HL-60/S4 treated with retinoic acid at 250 ng/mL for 4 days and 3 days (cell line): ENCODE results near the gene DNAJC18.
"Not testable (repeated sequence)": the region's sequence is repeated elsewhere in the genome, so short reads cannot be mapped to it uniquely, and the experiment has no call there.

Experiments
- in situ Hi-C: fragments of 300-500 bp; cut with MboI; formaldehyde crosslinking; loops from 2 replicates; pipeline ENCODE4 v1.7.0; 2022; ENCODE audit warnings: low sequenced_read_pairs

Gene DNAJC18

DNA sequence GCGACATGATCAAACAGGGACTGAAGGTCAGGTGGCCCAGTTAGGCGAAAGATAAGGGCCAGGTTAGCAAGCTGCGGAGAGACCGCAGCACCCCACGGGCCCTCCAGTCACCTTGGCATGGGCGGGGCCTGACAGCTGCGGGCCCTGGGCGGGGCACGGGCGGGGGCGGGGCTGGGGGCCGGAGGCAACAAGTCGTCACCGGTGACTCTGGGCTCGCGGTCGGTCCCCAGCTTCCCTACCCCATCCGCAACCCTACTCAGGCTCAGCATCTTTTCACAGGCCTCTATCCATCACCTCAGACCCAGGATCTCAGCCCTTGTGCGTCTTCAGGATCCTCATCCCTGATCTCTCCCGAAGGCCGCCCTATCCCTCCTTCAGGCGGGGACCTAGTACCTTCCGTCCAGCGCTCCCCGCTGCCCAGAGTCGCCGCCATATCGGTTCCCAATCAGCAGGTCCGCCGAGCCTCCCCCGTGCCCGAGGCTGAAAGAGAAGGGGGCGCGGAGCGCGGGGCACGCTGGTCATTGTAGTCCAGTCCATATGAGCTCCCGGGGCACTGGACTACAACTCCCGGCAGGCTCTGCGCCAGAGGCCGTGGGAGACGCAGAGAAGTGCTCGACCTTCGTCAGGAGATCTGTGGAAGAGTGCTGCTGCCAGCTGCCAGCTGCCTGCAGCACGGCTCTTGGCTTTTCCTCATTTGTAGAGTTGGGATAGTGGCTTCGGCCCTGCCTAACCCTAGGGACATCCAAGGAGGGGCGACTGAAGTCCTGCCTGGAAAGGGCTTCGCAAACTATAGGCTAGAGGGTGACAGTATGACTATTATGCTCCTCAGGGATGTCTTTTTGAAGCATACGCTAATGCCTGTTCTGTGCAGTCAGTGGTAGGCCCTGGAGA lies at the start of gene DNAJC18:
DNAJC18 (minus strand) TSS at position 513 of the 891 bp plus-strand sequence; CDS start at position 433, 80 bp downstream.
- in situ Hi-C loops, result no loop called here

DNA sequence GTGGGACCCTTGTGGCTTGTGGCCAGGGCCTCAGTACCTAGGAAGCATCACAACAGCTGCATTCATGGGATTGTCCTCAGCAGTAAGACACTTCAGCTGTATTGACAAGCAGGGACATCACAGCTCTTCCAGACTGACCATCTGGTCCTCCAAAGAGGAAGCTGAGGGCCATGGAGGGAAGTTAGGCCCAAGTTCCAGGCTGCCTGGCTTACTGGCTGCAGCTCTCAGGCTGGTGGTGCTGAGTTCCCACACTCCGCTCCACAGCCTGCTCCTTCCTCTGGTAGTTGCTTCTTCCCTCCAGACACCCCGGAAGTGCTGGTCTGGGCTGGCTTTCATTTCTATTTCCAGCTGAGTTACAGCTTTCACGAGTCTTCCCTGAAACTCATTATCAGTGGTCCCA lies 48.9 kb upstream of the DNAJC18 start:
- in situ Hi-C loops, result no loop called here

DNA sequence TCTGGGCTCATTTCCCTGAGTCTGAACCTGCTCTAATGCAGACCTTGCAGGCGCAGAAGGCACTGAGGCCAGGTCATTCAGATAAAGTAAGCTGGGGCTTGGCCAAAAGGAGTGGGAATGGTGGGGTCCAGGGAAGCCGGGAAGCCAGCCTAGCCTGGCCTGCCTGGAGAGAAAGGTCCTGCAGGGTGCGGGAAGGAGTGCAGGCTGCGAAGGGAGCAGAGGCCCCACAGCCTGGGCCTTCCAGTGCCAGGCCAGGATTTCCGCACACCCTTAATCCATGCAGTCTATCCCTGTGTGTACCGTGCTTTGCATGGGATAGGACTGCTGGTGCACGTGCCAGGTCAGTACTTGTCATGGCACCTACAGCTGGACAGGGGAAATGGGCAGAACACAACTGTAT lies 46.9 kb upstream of the DNAJC18 start:
- in situ Hi-C loops, result no loop called here

DNA sequence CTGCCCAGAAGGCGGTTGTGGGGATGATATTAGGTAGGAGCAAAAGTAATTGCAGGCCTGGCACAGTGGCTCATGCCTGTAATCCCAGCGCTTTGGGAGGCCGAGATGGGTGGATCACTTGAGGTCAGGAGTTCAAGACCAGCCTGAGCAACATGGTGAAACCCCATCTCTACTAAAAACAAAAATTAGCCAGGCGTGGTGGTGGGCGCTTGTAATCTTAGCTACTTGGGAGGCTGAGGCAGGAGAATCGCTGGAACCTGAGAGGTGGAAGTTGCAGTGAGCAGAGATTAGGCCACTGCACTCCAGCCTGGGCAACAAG lies 43.5 kb upstream of the DNAJC18 start:
- in situ Hi-C loops, result not testable (repeated sequence)

DNA sequence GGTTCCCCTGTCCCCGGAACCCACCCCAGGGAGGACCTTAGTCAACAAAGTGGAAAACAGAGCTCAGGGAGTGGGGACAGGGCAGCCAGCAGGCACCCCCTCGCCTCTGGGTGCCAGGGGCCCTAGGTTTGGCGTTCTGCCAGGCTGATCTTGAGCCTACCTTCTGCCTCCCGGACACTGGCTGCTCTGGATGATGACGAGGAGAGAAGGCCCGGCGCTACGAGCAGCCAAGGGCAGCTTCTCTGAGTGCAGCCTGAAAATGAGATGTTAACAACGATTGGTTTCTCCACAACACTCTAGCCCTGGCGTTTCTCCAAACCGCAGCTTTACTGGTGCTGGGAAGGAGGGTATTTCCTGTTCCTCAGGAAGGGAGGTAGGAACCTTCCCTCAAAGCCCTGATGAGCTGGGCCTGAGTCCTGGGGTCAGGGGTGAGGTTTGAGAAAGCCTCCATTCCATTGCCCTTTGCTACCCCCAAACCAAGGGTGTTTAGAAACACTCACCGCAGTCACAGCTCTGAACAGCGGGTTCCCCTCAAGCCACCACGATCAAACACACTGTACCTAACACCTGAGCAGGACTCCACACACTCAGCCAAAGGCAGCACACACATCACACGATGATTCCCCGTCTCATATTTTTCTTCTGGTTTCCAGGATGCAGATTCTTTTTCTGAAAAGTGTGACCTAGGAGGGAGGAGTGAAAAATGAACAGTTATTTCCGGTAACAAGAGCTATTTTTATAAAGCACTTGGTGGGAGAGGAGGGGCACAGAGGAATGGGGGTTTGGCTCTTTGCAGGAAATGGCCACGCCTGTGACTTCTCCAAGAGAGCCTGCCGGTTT lies 42.9 kb upstream of the DNAJC18 start, which contains the start of gene STING1:
STING1 (minus strand) TSS at position 709 of the 840 bp plus-strand sequence. CDS start 1,054 bp downstream, outside the sequence.
- in situ Hi-C loops, result no loop called here

DNA sequence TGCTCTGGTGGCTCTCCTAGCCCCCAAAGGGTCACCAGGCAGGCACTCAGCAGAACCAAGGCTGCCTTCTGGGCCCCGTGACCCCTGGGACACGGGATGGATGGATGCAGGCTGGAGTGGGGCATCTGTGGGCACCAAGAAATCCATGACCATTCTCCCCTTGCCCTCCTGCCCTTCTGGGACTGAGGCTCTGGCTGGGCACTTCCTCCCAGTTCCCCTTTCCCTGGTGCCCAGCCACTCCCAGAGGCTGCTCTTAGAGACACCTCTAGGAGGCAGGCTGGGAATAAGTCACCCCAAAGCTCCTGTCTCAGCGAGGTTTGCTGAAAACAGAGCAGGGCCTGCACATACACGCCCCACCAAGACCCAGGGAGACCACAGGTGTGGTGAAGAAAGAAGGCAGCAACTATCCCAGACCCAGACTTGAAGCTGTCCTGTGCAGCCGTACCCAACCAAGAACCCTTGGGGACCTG lies 42.3 kb upstream of the DNAJC18 start:
- in situ Hi-C loops, result no loop called here

DNA sequence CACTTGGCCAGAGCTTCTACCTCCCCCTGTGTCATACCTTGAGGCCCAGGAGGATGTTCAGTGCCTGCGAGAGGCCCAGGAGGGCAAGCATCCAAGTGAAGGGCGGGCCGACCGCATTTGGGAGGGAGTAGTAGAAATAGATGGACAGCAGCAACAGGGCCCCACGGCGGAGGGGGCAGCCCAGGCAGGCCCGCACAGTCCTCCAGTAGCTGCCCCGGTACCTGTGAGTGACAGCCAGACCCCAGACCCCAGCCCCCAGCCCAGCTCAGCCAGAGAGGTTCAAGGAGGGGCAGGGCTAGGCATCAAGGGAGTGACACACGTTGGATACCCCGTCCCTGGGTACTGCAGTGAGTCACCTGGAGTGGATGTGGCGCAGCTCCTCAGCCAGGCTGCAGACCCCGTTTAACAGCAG lies 41.8 kb upstream of the DNAJC18 start:
- in situ Hi-C loops, result no loop called here

DNA sequence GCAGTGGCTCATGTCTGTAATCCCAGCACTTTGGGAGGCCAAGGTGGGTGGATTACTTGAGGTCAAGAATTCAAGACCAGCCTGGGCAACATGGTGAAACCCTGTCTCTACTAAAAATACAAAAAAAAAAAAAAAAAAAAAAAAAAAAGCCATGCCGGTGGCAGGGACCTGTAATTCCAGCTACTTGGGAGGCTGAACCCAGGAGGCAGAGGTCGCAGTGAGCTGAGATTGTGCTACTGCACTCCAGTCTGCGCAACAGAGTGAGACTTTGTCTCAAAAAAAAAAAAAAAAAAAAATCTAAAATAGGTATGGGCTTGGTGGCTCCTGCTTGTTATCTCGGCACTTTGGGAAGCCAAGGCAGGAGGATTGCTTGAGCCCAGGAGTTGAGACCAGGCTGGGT lies 40.4 kb upstream of the DNAJC18 start:
- in situ Hi-C loops, result not testable (repeated sequence)

DNA sequence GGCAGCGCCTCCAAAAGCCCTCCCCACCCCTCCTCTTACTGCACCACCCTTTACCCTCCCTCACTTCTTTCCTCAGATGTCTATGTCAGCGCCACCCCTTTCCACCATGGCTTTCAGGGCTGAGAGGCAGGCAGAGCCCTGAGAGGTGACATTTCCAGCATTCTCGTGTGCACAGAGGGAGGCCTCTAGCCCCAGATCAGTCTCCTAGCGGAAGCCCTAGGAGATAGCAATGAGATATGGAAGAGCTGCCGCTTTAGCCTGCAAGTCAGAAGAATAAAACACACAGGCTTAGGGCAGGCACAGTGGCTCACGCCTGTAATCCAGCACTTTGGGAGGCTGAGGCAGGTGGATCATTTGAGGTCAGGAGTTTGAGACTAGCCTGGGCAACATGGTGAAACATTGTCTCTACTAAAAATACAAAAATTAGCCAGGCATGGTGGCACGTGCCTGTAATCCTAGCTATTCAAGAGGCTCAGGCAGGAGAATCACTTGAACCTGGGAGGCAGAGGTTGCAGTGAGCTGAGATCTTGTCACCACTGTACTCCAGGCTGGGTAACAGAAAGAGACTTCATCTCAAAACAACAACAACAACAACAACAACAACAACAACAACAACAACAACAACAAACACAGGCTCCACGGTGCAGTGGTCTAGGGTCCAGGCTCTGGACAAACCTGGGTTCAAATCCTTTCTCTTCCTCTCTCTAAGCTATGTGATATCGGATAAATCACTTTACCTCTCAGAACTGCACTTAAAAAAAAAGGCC lies 39.5 kb upstream of the DNAJC18 start:
- in situ Hi-C loops, result not testable (repeated sequence)

DNA sequence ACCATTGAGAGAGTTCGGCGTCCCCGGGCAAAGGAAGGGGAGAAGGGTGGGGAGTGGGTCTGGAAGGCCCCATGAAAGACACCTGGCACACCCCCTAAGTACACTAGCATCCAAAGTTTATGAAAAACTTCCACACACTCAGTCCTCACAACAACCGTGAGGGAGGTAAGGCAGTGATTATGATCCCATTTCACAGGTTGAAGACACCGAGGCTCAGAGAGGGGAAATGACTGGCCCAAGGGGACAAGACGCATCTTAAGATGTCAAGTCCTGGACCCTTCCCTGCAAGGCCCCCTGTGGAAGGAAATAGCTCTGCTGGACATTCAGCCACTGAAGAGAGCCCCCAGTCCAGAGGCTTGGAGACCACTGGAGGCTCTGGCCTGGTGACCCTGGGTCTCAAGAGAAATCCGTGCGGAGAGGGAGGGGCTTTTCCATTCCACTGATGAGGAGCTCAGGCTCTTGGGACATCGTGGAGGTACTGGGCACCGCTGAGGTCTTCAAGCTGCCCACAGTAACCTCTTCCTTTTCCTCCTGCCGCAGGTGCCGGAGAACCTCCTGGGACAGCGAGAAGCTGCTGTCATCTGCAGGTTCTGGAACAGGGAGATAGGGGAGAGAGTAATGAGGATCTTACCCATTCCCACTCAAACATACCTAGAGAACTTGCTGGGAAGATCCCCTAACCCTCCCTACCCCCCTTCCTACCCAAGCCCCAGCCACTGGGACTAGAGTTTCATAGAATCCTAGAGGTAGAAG lies 36.7 kb upstream of the DNAJC18 start:
- in situ Hi-C loops, result no loop called here

DNA sequence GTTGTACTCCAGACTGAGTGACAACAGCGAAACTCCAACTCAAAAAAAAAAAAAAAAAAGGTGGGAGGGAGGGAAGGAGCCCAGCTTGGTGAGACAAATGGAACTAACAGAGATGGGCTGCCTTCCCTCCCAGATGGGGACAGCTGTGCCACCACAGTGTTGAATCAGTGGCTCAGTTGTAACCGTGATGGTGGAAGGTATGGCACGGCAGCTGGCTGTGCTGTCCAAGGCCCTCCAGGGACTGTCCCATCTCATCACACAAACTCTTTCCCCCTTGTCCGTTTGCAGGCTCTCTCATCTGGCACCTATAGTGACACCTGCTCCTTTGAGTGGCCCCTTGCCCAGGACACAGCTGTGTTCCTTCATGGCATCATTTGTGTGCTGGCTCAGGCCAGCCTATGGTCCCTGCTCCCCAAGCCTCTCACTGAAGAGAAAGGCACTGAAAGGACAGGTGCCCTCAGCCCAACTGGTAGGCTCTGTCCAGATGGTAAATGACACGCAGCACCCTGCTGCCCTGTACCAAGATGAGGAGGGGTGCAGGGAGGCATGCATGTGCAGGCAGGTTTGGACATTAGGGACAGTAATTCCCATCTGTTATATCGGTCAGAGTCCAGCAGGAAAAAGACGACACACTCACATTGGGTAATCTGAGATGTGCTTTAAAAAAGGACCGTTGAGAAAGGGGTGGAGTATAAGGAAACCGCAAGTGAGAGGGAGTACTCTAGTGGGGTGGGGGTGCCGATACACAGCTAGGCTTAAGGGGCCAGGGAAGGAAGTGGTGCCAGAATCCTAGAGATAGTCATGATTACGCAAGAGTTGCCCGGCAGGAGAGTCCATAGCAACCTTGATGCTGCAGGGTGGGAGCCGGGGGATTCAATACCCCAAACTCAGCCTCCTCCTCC lies 35.8 kb upstream of the DNAJC18 start:
- in situ Hi-C loops, result no loop called here

DNA sequence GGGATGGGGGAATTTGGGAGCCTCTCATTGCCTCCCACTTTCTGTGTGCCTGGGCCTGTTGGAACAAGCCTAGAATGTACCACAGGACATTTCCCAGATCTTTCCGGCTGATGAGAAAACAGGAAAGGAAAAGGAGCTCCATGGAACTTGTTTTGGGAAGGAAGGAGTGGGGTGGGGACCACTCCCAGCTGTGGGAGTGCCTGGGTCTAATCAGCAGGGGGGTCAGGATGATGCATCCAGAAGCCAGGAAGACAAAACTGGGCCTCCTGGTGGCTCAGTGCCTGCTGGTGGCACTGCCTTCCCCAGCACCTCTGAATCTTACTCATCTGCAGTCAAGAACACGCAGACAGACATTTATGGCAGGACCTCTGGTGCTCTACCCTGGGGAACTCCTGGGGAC lies 34.2 kb upstream of the DNAJC18 start:
- in situ Hi-C loops, result no loop called here

DNA sequence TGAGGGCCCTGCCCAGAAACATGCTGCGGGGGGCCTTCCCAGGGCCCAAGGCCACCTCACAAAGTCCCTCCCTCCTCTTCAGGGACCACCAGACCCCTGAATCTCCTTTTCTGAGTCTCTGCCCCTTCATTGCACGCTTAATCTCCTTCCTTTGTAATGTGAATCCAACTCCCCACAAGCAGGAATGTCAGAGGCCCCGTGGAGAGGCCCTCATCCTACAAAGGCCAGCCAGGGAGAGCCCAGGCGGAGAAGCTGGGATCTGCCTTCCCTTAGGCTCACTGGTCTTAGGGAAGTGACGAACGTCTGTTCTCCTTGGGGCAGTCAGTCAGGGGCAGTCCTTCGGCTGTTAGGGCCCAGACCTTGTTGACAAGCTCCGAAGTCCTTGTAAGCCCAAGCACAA lies 33.8 kb upstream of the DNAJC18 start:
- in situ Hi-C loops, result no loop called here

DNA sequence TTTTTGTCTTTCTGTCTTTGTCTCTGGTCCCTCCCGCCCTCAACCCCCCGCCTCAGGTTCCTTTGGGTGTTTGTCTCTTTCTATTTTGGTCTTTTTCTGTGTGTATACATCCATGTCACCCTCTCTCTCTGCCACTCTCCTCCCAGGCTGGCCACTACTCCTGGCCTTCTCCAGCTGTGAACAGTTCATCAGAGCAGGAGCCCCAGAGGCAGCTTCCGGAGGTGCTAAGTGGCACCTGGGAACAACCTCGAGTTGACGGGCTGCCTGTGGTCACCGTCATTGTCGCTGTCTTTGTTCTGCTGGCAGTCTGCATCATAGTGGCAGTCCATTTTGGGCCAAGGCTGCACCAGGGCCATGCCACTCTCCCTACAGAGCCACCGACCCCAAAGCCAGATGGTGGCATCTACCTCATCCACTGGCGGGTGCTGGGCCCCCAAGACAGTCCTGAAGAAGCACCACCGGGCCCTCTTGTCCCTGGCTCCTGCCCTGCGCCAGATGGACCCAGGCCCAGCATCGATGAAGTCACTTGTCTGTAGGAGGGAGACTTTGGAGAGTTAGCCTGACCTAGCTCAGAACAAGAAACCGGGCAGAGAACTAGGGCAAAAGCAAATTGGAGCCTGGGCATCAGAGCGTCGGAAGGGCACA lies 33.2 kb upstream of the DNAJC18 start:
- in situ Hi-C loops, result no loop called here

DNA sequence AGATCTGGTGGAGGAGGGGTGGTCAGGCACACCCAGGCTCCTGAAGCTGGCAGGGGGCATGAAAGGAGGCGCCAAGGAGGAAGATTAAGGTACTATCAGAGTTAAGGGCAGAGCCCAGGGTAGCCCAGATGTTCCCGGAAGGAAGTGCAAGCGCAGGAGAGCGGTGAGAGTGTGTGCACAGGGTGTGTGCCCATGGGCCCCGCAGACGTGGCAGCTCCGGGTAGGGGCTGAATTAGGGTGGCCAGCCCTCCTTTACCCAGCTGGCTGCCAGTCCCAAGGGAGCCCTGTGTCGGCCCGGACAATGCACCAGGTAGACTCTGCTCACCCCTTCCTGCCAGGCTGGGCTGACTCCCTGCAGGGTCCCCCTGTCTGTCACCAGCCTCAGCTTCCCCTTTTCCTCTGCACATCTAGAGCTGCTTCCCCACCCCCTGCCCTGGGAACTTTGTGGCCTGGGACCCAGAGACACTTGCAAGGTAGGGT lies 31.5 kb upstream of the DNAJC18 start, which contains the start of gene SMIM33:
SMIM33 (plus strand) TSS at position 184 of the 480 bp plus-strand sequence; CDS start at position 302, 118 bp downstream.
- in situ Hi-C loops, result no loop called here

DNA sequence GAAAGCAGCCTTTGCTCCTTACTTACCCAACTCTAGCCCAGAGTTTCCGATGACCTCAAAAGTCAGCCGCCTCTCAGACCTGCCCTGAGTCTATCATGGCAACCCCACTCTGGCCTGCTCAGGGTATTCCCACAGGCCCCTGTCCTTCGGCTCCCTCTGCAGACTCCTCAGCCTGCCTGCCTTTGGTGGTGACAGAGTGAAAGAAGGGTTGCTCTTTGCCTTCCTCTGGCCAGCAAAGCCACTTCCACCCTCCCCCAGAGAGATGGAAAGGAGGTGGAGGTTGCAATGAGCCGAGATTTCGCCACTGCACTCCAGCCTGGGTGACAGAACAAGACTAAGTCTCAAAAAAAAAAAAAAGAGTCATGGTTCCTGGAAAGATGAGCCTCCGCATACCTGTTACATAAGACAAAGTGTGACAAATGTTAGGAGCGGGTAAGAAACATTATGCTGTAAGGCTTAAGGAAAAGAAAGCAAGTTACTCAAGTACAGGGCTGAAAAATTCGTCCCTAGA lies 29.2 kb upstream of the DNAJC18 start:
- in situ Hi-C loops, result no loop called here

DNA sequence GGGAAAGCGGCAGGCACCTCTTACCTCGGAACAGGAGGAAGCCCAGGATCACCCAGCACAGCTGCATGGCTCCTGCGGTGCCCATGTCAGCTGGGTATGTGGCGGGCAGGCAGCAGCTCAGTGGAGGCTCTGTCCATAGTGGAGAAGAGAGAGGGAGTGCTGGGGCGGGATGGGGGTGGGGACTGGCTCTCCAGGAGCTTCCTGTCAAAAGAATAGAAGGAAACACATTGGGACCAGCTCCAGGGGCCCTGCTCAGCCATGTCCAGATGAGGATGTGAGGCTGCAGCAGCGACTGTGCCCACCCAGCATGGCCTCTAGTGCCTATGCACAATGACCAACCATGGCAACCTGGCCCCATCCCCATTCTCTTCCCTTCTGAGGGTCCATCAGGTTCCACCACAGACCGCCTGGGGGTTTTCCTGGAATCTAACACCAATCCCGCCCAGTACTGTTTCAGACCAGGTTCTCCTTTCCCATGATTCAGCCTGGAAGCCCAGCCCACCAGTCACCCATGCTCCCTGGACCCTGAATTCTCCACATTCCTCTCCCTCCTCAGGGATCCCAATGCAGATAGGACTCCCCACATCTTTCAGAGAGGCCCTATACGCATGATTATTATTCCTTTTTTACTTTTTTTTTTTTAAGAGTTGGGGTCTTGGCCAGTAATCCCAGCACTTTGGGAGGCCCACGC lies 23.4 kb upstream of the DNAJC18 start, which contains the start of gene ECSCR:
ECSCR (minus strand) TSS at position 158 of the 691 bp plus-strand sequence; CDS start at position 85, 73 bp downstream.
- in situ Hi-C loops, result no loop called here
